Caco-2 (cell line): Measurements from ENCODE around the gene CAMK1D. TPM values are rescaled to one million over a fixed set of nuclear protein-coding genes. Genes with fewer than 3 reads are reported as not detected.

ENCODE experiments used
- BruUV-seq: library from RNA; stranded (reverse); fragments of 400-500 nt; replicated peaks from 2 replicates; lab custom pipeline; 2021; lab: Mats Ljungman, UMichigan
- CTCF ChIA-PET: fragments of 300-600 bp; sonication (Branson Sonifier 250); formaldehyde crosslinking; loops from one replicate; lab custom pipeline; 2022; ENCODE audit warnings: antibody characterized with exemption; lab: Charles Lee
- POLR2A ChIA-PET: fragments of 300-600 bp; sonication (Branson Sonifier 250); formaldehyde crosslinking; loops from one replicate; lab custom pipeline; 2022; ENCODE audit warnings: antibody characterized with exemption; lab: Charles Lee
- DNase-seq, 2 experiments: peaks; one replicate each; pipeline versions ENCODE4 v3.0.0 to v3.0.0-alpha.2; 2020 to 2022
- H3K27me3 ChIP-seq: replicated peaks from 2 replicates; pipeline ENCODE4 v1.6.0; 2011; ENCODE audit warnings: low read length; ENCODE audit not compliant: control insufficient read depth, insufficient read depth
- H3K36me3 ChIP-seq: 2 replicates; pipeline ENCODE4 v1.5.1; 2011; ENCODE audit warnings: low read length; ENCODE audit not compliant: control insufficient read depth, insufficient read depth
- H3K4me1 ChIP-seq: fragments of 250-450 bp; sonication (Bioruptor Pico); 2 replicates; pipeline ENCODE4 v1.5.1; 2020; ENCODE audit warnings: mild to moderate bottlenecking
- H3K4me3 ChIP-seq: 2 replicates; pipeline ENCODE4 v1.5.1; 2011; ENCODE audit warnings: low read depth, mild to moderate bottlenecking, control low read depth, low read length
- H3K9me3 ChIP-seq: fragments of 250-450 bp; sonication (Bioruptor Pico); 2 replicates; pipeline ENCODE4 v1.5.1; 2020; ENCODE audit warnings: mild to moderate bottlenecking, moderate library complexity
- H3K27ac Mint-ChIP-seq: one replicate; pipeline ENCODE4 v1.8.0; 2022; ENCODE audit warnings: mixed read lengths; ENCODE audit not compliant: unreplicated experiment
- H3K27me3 Mint-ChIP-seq: one replicate; pipeline ENCODE4 v1.8.0; 2022; ENCODE audit warnings: mixed read lengths; ENCODE audit not compliant: insufficient read depth, unreplicated experiment
- H3K36me3 Mint-ChIP-seq: one replicate; pipeline ENCODE4 v1.8.0; 2022; ENCODE audit warnings: mild to moderate bottlenecking, mixed read lengths; ENCODE audit not compliant: insufficient read depth, unreplicated experiment
- H3K4me1 Mint-ChIP-seq: one replicate; pipeline ENCODE4 v1.8.0; 2022; ENCODE audit warnings: low read depth, mixed read lengths; ENCODE audit not compliant: unreplicated experiment
- H3K4me3 Mint-ChIP-seq: one replicate; pipeline ENCODE4 v1.8.0; 2022; ENCODE audit warnings: mild to moderate bottlenecking, moderate library complexity, mixed read lengths; ENCODE audit not compliant: unreplicated experiment
- H3K9me3 Mint-ChIP-seq: one replicate; pipeline ENCODE4 v1.8.0; 2022; ENCODE audit warnings: mixed read lengths; ENCODE audit not compliant: unreplicated experiment
- CTCF ChIP-seq, 2 experiments: fragments of 200-600 bp in 1 of 2; IDR thresholded peaks; 1 replicate in 1 of 2; 2 replicates in 1 of 2; pipeline versions ENCODE4 v1.5.1 to v1.8.0; 2011 to 2022; ENCODE audit warnings: antibody characterized with exemption in 1 of 2, control low read depth in 1 of 2, inconsistent platforms in 1 of 2, low read depth in 1 of 2, low read length in 1 of 2, mild to moderate bottlenecking in 1 of 2, moderate library complexity in 1 of 2; ENCODE audit not compliant: insufficient read depth in 1 of 2, severe bottlenecking in 1 of 2, unreplicated experiment in 1 of 2
- intact Hi-C: fragments of 100-400 bp; cut with micrococcal nuclease; formaldehyde crosslinking; loops from one replicate; pipeline ENCODE4 v1.10.0; 2022; ENCODE audit not compliant: unreplicated experiment
- total RNA-seq: library from RNA; stranded (reverse); gene quantifications from 2 replicates; pipeline ENCODE4 v1.2.3, GENCODE V29; 2022

CAMK1D gene
- total RNA-seq, 1 experiment from 2014 or later, result 10.9 TPM

- Histone ChIP-seq H3K27me3 (no peaks in the 10 kb centered on the region), H3K4me3 (no peak overlapping the region), H3K9me3 (no peaks in the 10 kb centered on the region), H3K4me1 (peaks cover 59% of the 10 kb centered on the region), H3K36me3 (no peaks in the 10 kb centered on the region)
- peak; percentile 55 to 66 for DNase-seq
- Mint-ChIP-seq H3K27me3 (no peaks in the 10 kb centered on the region), H3K27ac (peak overlapping the region; percentile 99), H3K36me3 (peaks cover 21% of the 10 kb centered on the region), H3K4me3 (peak overlapping the region; percentile 72), H3K9me3 (peaks cover 18% of the 10 kb centered on the region), H3K4me1 (peaks cover 42% of the 10 kb centered on the region)
- peak; percentile 10 to 41 for TF ChIP-seq CTCF (IDR thresholded peaks at IDR 0.05; ENCODE audit: insufficient read depth in 1 of 2, low read depth in 1 of 2, low read length in 1 of 2, severe bottlenecking in 1 of 2, unreplicated experiment in 1 of 2)
- intact Hi-C loops, result loop anchor here (5.0 kb wide), 2 partner anchors 135 to 145 kb away; no protein-coding TSS in a partner anchor
- ChIA-PET POLR2A (interaction anchor here (0.5 kb wide), 1 partner anchor 679 kb away, joined by 6 read pairs; the partner anchor contains the start of gene PROSER2), CTCF (interaction anchor here (0.6 to 1.0 kb wide), 4 partner anchors 26 to 155 kb away, joined by 3 to 4 read pairs (median 3); no protein-coding TSS in a partner anchor)
- BruUV-seq, result no TSS peak
Measured at GRCh38 chr10:12501841-12502525, 152.6 kb downstream of the CAMK1D start.

- intact Hi-C loops, result loop anchor here (5.0 kb wide), 2 partner anchors 135 to 145 kb away; no protein-coding TSS in a partner anchor
- Mint-ChIP-seq H3K9me3 (peaks cover 12% of the 10 kb centered on the region), H3K27me3 (no peaks in the 10 kb centered on the region)
Measured at GRCh38 chr10:12502526-12503274, 153.4 kb downstream of the CAMK1D start.

More at GRCh38 chr10:12502526-12503274, 153.4 kb downstream of the CAMK1D start:
- ChIA-PET CTCF (interaction anchor here (0.6 to 0.8 kb wide), 2 partner anchors 26 to 156 kb away, joined by 3 to 4 read pairs; no protein-coding TSS in a partner anchor), POLR2A (no interaction called here)
- H3K27ac Mint-ChIP-seq, result peak overlapping the region; percentile 99
- peaks cover 16% of the 10 kb centered on the region for H3K36me3 Mint-ChIP-seq
- TF ChIP-seq CTCF (IDR thresholded peaks at IDR 0.05; ENCODE audit: insufficient read depth in 1 of 2, low read depth in 1 of 2, low read length in 1 of 2, severe bottlenecking in 1 of 2, unreplicated experiment in 1 of 2), result no peak
- Histone ChIP-seq H3K4me3 (no peak overlapping the region), H3K9me3 (no peaks in the 10 kb centered on the region), H3K4me1 (peaks cover 59% of the 10 kb centered on the region), H3K36me3 (no peaks in the 10 kb centered on the region), H3K27me3 (no peaks in the 10 kb centered on the region)
- H3K4me3 Mint-ChIP-seq, result peak overlapping the region; percentile 72
- BruUV-seq, result no TSS peak
- DNase-seq, result peak in 1 of 2 experiments; percentile 34
- peaks cover 39% of the 10 kb centered on the region for H3K4me1 Mint-ChIP-seq
